K562 (cell line): Measurements from ENCODE around the gene NVL. TPM values are rescaled to one million over a fixed set of nuclear protein-coding genes. Genes with fewer than 3 reads are reported as not detected.

Experiments
- DPF2 ChIP-seq: fragments of 450-650 bp; IDR thresholded peaks from 2 replicates; pipeline ENCODE4 v1.6.1; 2016
- FOS ChIP-seq: IDR thresholded peaks from 3 replicates; pipeline ENCODE4 v1.6.1; 2011; ENCODE audit not compliant: insufficient read length; ENCODE audit errors: extremely low read depth
- FOSL1 ChIP-seq: fragments of 200-800 bp; sonication (Bioruptor generic); conservative IDR thresholded peaks from 2 replicates; pipeline ENCODE4 v1.6.1; 2016; ENCODE audit warnings: missing genetic modification characterization, missing compliant biosample characterization
- HLTF ChIP-seq: fragments of 450-650 bp; IDR thresholded peaks from 2 replicates; pipeline ENCODE4 v1.6.1; 2016
- NEUROD1 ChIP-seq: fragments of 150-350 bp; IDR thresholded peaks from 2 replicates; pipeline ENCODE4 v1.6.1; 2014; ENCODE audit warnings: borderline replicate concordance, low read length, low read depth; ENCODE audit not compliant: partially characterized antibody
- RAD21 ChIP-seq, 2 experiments: fragments of 250-450 bp in 1 of 2; fragments of 450-650 bp in 1 of 2; sonication (Bioruptor Pico) in 1 of 2; formaldehyde crosslinking in 1 of 2; IDR thresholded peaks in 1 of 2; conservative IDR thresholded peaks in 1 of 2; 2 replicates each; pipeline versions ENCODE4 v1.4.0 to v1.8.0; 2020 to 2022; ENCODE audit warnings: mild to moderate bottlenecking in 2 of 2, moderate library complexity in 1 of 2
- RBM17 ChIP-seq: fragments of 200-400 bp; formaldehyde crosslinking; IDR thresholded peaks from 2 replicates; pipeline ENCODE4 v1.6.1; 2017; ENCODE audit warnings: low read depth, mild to moderate bottlenecking, low read length, borderline replicate concordance
- SIX5 ChIP-seq, 2 experiments: IDR thresholded peaks; 2 replicates each; pipeline ENCODE4 v1.6.1; 2011; ENCODE audit warnings: low read length in 2 of 2, borderline replicate concordance in 1 of 2, low read depth in 1 of 2, mild to moderate bottlenecking in 1 of 2, moderate library complexity in 1 of 2; ENCODE audit not compliant: insufficient read depth in 1 of 2
- SMAD1 ChIP-seq: fragments of 150-350 bp; IDR thresholded peaks from 2 replicates; pipeline ENCODE4 v1.6.1; 2014; ENCODE audit warnings: low read length, low read depth; ENCODE audit not compliant: partially characterized antibody
- SMARCB1 ChIP-seq: IDR thresholded peaks from 2 replicates; pipeline ENCODE4 v1.6.1; 2011; ENCODE audit warnings: improper control_type of control experiment, low read depth; ENCODE audit not compliant: insufficient read length
- SRSF1 ChIP-seq: fragments of 200-400 bp; formaldehyde crosslinking; IDR thresholded peaks from 2 replicates; pipeline ENCODE4 v1.6.1; 2017; ENCODE audit warnings: mild to moderate bottlenecking, low read depth, low read length, moderate library complexity
- ZNF57 ChIP-seq: fragments of 450-650 bp; formaldehyde crosslinking; IDR thresholded peaks from 2 replicates; pipeline ENCODE4 v1.4.0; 2020; ENCODE audit warnings: mild to moderate bottlenecking, moderate library complexity
- ZNF695 ChIP-seq: fragments of 450-650 bp; formaldehyde crosslinking; IDR thresholded peaks from 2 replicates; pipeline ENCODE4 v1.4.0; 2020; ENCODE audit warnings: mild to moderate bottlenecking, moderate library complexity
- polyA plus RNA-seq, 8 experiments: library from polyadenylated mRNA; depleted of rRNA in 4 of 8; stranded (reverse) in 5 of 8; unstranded in 3 of 8; fragments of >200 nt; fragmentation: Nextera tagmentation in 2 of 8; fragmentation: Illumina TruSeq in 1 of 8; extraction: Ambion mirVana in 2 of 8; extraction: Trizol in 1 of 8; gene quantifications; 2 replicates each; pipeline versions ENCODE4 v1.2.1 to v1.2.3, GENCODE V29; 2011 to 2014; ENCODE audit warnings: inconsistent platforms in 1 of 8, missing spikeins in 1 of 8
- total RNA-seq, 7 experiments: library from RNA; depleted of rRNA in 6 of 7; stranded (reverse); fragments of >200 nt in 6 of 7; fragmentation: Illumina TruSeq in 2 of 7; extraction: Trizol in 2 of 7; gene quantifications; 2 replicates each; pipeline versions ENCODE4 v1.2.1 to v1.2.3, GENCODE V29; 2011 to 2021; ENCODE audit warnings: low replicate concordance in 1 of 7
- TF ChIP-seq, protein P1 (sequence below), 2 experiments: fragments of 450-650 bp in 1 of 2; sonication (generic) in 1 of 2; formaldehyde crosslinking in 1 of 2; IDR thresholded peaks; 2 replicates each; pipeline versions ENCODE4 v1.7.1 to v1.9.0; 2016 to 2022; ENCODE audit warnings: inconsistent platforms in 1 of 2, mild to moderate bottlenecking in 1 of 2, missing genetic modification reagents in 1 of 2
- TF ChIP-seq, protein P2 (sequence below): fragments of 450-650 bp; IDR thresholded peaks from 2 replicates; pipeline ENCODE4 v1.7.1; 2018; ENCODE audit warnings: mild to moderate bottlenecking, low read depth; ENCODE audit not compliant: partially characterized antibody

The NVL gene
- total and polyA plus RNA-seq, 9 of the 15 experiments (the other 6 are each of a cell fraction or from before 2014, with no cell fraction given) = 32.5 to 86.6 (median 62.9) TPM

DNA sequence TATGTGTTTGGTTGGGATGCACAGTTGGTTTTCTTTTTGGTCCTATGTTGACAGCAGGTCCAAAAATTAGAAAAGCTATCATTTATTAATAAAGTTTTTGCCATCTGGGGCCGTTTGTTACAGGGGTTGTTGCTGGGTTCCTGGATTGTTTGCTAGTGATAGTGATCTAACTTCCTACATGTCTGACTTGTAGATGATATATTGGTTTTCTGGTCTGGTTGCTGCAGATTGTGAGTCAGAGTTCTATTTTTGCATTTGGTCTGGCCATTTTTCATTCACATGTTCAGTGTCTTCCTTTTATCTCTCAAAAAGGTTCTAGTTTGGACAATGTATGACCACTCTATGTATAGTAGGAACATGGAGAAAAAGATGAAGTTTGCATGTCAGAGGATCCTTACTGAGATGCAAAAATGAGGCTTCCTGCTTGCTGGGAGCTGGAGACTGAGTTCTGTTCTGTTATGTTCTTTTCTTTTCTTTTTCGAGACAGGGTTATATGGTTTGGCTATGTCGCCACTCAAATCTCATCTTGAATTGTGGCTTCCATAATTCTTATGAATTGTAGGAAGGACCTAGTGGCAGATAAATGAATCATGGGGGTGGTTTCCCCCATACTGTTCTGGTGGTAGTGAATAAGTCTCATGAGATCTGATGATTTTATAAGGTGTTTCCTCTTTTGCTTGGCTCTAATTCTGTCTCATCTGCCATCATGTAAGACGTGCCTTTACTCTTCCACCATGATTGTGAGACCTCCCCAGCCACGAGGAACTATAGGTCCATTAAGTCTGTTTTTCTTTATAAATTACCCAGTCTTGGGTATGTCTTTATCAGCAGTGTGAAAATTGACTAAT lies 4.2 kb upstream of the NVL start (continued):
- TF ChIP-seq, protein P1, sequence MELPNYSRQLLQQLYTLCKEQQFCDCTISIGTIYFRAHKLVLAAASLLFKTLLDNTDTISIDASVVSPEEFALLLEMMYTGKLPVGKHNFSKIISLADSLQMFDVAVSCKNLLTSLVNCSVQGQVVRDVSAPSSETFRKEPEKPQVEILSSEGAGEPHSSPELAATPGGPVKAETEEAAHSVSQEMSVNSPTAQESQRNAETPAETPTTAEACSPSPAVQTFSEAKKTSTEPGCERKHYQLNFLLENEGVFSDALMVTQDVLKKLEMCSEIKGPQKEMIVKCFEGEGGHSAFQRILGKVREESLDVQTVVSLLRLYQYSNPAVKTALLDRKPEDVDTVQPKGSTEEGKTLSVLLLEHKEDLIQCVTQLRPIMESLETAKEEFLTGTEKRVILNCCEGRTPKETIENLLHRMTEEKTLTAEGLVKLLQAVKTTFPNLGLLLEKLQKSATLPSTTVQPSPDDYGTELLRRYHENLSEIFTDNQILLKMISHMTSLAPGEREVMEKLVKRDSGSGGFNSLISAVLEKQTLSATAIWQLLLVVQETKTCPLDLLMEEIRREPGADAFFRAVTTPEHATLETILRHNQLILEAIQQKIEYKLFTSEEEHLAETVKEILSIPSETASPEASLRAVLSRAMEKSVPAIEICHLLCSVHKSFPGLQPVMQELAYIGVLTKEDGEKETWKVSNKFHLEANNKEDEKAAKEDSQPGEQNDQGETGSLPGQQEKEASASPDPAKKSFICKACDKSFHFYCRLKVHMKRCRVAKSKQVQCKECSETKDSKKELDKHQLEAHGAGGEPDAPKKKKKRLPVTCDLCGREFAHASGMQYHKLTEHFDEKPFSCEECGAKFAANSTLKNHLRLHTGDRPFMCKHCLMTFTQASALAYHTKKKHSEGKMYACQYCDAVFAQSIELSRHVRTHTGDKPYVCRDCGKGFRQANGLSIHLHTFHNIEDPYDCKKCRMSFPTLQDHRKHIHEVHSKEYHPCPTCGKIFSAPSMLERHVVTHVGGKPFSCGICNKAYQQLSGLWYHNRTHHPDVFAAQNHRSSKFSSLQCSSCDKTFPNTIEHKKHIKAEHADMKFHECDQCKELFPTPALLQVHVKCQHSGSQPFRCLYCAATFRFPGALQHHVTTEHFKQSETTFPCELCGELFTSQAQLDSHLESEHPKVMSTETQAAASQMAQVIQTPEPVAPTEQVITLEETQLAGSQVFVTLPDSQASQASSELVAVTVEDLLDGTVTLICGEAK (IDR thresholded peaks at IDR 0.05) = peak; percentile 92
- TF ChIP-seq, protein P1 (CRISPR knock-in tag; IDR thresholded peaks at IDR 0.05) = peak; percentile 73
- TF ChIP-seq SMAD1 (peak; percentile 47), FOS (peak; percentile 42), RBM17 (no peak), HLTF (no peak), ZNF57 (CRISPR knock-in tag) (no peak), FOSL1 (tag) (peak; percentile 98), SMARCB1 (no peak), SRSF1 (no peak), NEUROD1 (peak; percentile 62), ZNF695 (CRISPR knock-in tag) (no peak), RAD21 (CRISPR knock-in tag; conservative IDR thresholded peaks at IDR 0.05 in 1 of 2, IDR thresholded peaks at IDR 0.05 in 1 of 2) (no peak), DPF2 (peak; percentile 93), SIX5 (IDR thresholded peaks at IDR 0.05; ENCODE audit: borderline replicate concordance in 1 of 2, insufficient read depth in 1 of 2, low read depth in 1 of 2, low read length in 2 of 2) (no peak)
- TF ChIP-seq, protein P2, sequence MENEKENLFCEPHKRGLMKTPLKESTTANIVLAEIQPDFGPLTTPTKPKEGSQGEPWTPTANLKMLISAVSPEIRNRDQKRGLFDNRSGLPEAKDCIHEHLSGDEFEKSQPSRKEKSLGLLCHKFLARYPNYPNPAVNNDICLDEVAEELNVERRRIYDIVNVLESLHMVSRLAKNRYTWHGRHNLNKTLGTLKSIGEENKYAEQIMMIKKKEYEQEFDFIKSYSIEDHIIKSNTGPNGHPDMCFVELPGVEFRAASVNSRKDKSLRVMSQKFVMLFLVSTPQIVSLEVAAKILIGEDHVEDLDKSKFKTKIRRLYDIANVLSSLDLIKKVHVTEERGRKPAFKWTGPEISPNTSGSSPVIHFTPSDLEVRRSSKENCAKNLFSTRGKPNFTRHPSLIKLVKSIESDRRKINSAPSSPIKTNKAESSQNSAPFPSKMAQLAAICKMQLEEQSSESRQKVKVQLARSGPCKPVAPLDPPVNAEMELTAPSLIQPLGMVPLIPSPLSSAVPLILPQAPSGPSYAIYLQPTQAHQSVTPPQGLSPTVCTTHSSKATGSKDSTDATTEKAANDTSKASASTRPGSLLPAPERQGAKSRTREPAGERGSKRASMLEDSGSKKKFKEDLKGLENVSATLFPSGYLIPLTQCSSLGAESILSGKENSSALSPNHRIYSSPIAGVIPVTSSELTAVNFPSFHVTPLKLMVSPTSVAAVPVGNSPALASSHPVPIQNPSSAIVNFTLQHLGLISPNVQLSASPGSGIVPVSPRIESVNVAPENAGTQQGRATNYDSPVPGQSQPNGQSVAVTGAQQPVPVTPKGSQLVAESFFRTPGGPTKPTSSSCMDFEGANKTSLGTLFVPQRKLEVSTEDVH = no peak
